ENCODE data around the gene STUB1. TPM values are rescaled to one million over a fixed set of nuclear protein-coding genes. Genes with fewer than 3 reads are reported as not detected.

The STUB1 gene
- total RNA-seq, 2 experiments from 2014 or later, result 70.9 to 74.9 TPM

DNA sequence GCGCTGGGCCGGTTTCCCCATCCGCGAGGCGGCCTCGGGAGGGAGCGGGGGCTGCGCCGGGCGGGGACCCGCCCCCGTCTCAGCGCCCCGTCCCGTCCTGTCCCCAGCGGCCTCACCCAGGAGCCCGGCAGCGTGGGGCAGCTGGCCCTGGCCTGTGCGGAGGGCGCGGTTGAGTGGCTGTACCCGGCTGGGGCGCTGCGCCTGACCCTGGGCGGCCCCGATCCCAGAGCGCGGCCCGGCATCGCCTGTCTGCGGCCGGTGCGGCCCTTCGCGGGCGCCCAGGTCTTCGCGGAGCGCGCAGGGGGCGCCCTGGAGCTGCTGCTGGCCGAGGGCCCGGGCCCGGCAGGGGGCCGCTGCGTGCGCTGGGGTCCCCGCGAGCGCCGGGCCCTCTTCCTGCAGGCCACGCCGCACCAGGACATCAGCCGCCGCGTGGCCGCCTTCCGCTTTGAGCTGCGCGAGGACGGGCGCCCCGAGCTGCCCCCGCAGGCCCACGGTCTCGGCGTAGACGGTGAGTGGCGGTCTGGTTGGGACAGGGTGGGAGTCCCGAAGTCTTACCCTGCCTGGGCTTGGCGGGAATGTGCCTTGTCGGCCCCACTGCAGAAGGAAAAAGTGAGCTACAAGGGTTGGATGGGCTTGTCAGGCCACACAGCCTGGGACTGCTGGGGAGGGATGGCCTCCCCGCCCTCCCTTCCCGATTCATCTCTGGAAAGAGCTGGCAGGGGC, 35.4 kb downstream of the STUB1 start:
- intact Hi-C loops (cut with micrococcal nuclease), result loop anchor here (1.0 kb wide), 1 partner anchor 25 kb away; the partner anchor contains the start of gene CIAO3
- DNase-seq, result no peak
- Mint-ChIP-seq H3K27me3 (peaks cover 10% of the 10 kb centered on the region), H3K4me1 (ENCODE audit: low read depth) (peaks cover 19% of the 10 kb centered on the region), H3K9me3 (no peaks in the 10 kb centered on the region), H3K4me3 (peak overlapping the region; percentile 57), H3K27ac (no peak overlapping the region), H3K36me3 (no peaks in the 10 kb centered on the region)
- ChIA-PET POLR2A (interaction anchor here (0.6 to 1.5 kb wide), 5 partner anchors 11 to 41 kb away, joined by 3 to 9 read pairs (median 6); partner anchors contain the start of genes CCDC78 and HAGHL), CTCF (interaction anchor here (0.8 to 5.2 kb wide), 10 partner anchors 9 to 71 kb away, joined by 3 to 120 read pairs (median 6); partner anchors contain the start of genes CHTF18, CIAO3, HAGHL and RPUSD1)

DNA sequence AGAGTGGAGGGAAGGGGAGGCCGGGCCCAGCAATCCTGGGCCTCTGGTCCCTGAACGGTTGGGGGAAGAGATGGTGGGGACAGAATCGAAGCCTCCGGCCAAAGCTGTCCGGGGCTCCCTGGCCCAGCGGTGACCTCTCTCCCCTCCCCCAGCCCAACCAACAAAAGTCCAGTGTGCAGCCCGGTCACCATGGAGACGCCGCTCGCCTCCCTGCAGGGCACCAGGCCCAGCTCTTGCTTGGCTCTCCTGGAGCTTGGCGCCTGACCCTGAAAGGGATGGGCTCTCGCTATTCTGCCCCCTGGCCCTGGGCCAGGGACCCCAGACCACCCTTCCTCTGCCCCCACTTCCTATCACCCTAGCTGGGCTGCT, 36.0 kb downstream of the STUB1 start:
- Mint-ChIP-seq H3K4me1 (ENCODE audit: low read depth) (peaks cover 19% of the 10 kb centered on the region), H3K27me3 (peaks cover 9% of the 10 kb centered on the region), H3K36me3 (no peaks in the 10 kb centered on the region), H3K9me3 (no peaks in the 10 kb centered on the region), H3K27ac (no peak overlapping the region), H3K4me3 (peak overlapping the region; percentile 37)
- no peak for DNase-seq
- ChIA-PET CTCF (interaction anchor here (0.8 to 5.2 kb wide), 9 partner anchors 9 to 70 kb away, joined by 3 to 120 read pairs (median 9); partner anchors contain the start of genes CHTF18, CIAO3, HAGHL and RPUSD1), POLR2A (interaction anchor here (1.2 to 1.5 kb wide), 4 partner anchors 10 to 21 kb away, joined by 3 to 9 read pairs (median 6); partner anchors contain the start of genes CCDC78 and HAGHL)
- intact Hi-C loops (cut with micrococcal nuclease), result loop anchor here (1.0 kb wide), 1 partner anchor 24 kb away; the partner anchor contains the start of gene CIAO3

DNA sequence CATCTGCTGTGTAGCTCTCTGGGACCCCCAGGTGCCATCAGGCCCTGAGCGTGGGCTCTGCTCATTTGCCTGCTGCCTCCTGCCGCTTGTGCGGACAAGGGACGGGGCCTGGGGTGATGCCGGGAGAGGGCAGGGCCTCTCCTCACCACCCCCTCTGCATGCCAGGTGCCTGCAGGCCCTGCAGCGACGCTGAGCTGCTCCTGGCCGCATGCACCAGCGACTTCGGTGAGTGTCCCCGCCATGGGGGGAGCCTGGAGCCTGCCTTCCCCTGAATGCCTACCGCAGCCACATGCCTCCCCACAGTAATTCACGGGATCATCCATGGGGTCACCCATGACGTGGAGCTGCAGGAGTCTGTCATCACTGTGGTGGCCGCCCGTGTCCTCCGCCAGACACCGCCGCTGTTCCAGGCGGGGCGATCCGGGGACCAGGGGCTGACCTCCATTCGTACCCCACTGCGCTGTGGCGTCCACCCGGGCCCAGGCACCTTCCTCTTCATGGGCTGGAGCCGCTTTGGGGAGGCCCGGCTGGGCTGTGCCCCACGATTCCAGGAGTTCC, 36.6 kb downstream of the STUB1 start:
- no peak for DNase-seq
- Mint-ChIP-seq H3K4me3 (peak overlapping the region; percentile 37), H3K36me3 (no peaks in the 10 kb centered on the region), H3K9me3 (no peaks in the 10 kb centered on the region), H3K27me3 (peaks cover 7% of the 10 kb centered on the region), H3K27ac (no peak overlapping the region), H3K4me1 (ENCODE audit: low read depth) (peaks cover 19% of the 10 kb centered on the region)
- ChIA-PET POLR2A (interaction anchor here (1.4 to 1.5 kb wide), 2 partner anchors 9 to 13 kb away, joined by 3 to 9 read pairs; partner anchors contain the start of genes CCDC78 and HAGHL), CTCF (interaction anchor here (0.9 to 5.2 kb wide), 6 partner anchors 11 to 70 kb away, joined by 3 to 120 read pairs (median 6); partner anchors contain the start of genes CHTF18, CIAO3, HAGHL and RPUSD1)
- intact Hi-C loops (cut with micrococcal nuclease), result loop anchor here (1.0 kb wide), 1 partner anchor 23 kb away; the partner anchor contains the start of gene CIAO3

DNA sequence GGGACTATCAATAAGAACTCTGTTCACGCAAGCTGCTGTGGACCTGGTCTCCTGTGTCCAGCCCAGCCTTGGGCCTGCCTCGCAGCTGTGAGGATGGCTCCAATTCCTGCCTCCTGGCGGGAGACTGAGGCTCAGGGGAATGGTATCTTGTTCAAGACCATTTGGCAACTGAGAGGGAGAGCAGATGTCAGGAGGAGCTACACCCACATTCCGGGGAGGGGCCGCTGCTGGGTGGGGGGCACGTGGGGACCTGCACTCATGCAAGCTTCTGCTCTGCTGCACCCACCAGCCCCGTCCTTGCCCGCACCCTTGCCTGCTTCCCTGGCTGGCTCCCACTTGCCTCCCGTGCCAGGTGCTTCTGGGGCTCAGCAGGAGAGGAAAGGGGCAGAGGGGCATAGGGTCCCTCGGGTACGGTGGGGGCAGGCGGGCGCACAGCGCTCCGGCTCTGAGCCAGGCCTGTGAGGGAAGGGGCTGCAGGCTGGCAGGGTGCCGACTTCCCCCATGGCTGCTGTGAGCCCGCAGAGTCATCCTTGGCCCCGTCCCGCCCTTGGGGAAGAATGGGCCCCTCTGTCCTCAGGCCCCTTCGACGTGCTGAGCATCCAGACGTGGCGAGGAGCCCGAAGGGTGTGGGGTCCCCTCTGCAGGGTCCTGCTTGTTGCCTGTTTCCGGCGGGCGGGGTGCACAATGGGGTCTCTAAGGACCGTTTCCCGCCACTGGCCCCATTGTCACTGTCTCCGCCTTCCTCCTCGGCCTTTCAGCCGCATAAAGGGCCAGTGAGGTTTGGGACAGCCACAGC, 37.4 kb downstream of the STUB1 start:
- ChIA-PET POLR2A (no interaction called here), CTCF (interaction anchor here (0.6 kb wide), 1 partner anchor 18 kb away, joined by 4 read pairs; no protein-coding TSS in a partner anchor)
- intact Hi-C loops (cut with micrococcal nuclease), result no loop called here
- no peaks in the 10 kb centered on the region for H3K36me3 Mint-ChIP-seq
- no peaks in the 10 kb centered on the region for H3K9me3 Mint-ChIP-seq
- H3K27me3 Mint-ChIP-seq, result peaks cover 7% of the 10 kb centered on the region
- H3K27ac Mint-ChIP-seq, result no peak overlapping the region
- no peak overlapping the region for H3K4me3 Mint-ChIP-seq
- no peak for DNase-seq
- H3K4me1 Mint-ChIP-seq (ENCODE audit: low read depth), result peaks cover 19% of the 10 kb centered on the region

DNA sequence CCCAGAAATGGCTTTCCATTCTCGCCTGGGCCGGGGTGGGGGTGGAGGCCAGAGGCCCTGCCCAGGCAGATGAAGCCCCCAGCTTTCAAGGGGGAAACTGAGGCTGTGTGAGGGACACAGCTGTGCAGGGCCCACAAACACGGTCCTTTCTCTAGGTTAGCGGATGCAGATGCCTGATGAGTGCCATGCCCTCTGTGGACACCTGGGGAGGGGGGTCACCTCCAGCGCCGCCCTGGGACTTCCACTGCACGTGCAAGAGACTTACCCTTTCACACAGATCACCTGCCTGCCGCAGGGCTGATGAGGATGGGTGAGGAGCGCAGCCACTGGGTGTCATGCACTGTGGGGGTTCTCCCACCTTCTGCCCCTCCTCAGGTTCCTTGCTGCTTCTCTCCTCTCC, 38.2 kb downstream of the STUB1 start:
- no peaks in the 10 kb centered on the region for H3K36me3 Mint-ChIP-seq
- H3K27ac Mint-ChIP-seq, result no peak overlapping the region
- ChIA-PET CTCF (interaction anchor here (1.2 kb wide), 1 partner anchor 11 kb away, joined by 4 read pairs; no protein-coding TSS in a partner anchor), POLR2A (no interaction called here)
- peaks cover 18% of the 10 kb centered on the region for H3K4me1 Mint-ChIP-seq (ENCODE audit: low read depth)
- peaks cover 5% of the 10 kb centered on the region for H3K27me3 Mint-ChIP-seq
- no peak for DNase-seq
- intact Hi-C loops (cut with micrococcal nuclease), result no loop called here
- no peaks in the 10 kb centered on the region for H3K9me3 Mint-ChIP-seq
- H3K4me3 Mint-ChIP-seq, result no peak overlapping the region

DNA sequence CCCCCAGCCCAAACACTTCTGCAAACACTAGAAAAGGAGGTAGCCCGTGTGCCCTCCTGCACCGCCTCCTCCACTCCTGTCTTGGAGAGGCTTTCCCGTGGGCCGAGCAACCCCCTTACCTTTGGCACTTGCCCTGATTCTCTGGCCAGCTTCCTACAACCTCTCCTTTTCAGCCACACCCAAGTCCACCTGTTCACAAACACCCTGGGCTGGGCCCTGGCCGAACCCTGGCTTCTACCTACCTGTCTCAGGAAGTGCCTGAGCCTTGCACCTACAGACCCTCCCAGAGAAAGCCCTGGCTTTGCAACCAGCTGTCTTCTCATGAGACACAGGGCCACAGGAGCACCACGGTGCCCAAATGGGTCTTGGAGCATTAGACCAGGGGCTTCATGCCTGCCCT, 38.7 kb downstream of the STUB1 start:
- ChIA-PET CTCF (interaction anchor here (1.2 to 2.9 kb wide), 4 partner anchors 11 to 66 kb away, joined by 4 to 33 read pairs (median 6); partner anchors contain the start of gene RHOT2), POLR2A (no interaction called here)
- peak overlapping the region; percentile 39 for H3K4me3 Mint-ChIP-seq
- H3K36me3 Mint-ChIP-seq, result no peaks in the 10 kb centered on the region
- no peak for DNase-seq
- H3K27ac Mint-ChIP-seq, result peak overlapping the region; percentile 65
- intact Hi-C loops (cut with micrococcal nuclease), result no loop called here
- H3K9me3 Mint-ChIP-seq, result no peaks in the 10 kb centered on the region
- H3K27me3 Mint-ChIP-seq, result peaks cover 5% of the 10 kb centered on the region
- peaks cover 18% of the 10 kb centered on the region for H3K4me1 Mint-ChIP-seq (ENCODE audit: low read depth)

DNA sequence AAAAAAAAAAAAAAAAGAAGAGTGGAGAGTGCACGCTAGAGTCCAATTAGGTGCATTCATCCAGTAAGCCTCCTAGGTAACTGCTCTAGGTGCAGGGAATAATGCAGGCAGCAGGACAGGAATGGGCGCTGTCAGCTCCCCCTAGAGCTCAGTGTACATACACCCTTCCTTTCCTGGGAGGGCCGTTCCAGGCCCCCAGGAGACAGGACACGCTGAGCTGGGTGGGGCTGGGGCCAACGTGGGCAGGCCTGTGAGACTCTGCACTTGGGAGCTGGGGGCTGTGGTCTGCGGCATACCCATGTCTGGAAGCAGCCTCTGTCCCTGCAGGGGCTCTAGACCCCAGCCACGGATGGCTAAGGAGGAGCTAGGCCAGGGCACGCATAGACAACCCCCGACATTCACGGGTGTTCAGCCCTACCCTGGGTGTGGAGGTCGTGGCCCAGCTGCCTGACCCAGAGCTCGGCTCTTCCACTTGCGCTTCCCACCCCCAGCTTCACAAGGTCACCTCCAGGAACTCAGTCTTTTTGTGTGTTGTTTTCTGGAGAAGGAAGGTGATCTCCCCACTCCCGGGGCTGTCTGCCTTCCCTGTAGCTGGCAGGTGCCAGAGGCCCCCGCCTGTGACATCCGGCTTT, 39.7 kb downstream of the STUB1 start:
- H3K27me3 Mint-ChIP-seq, result peaks cover 5% of the 10 kb centered on the region
- intact Hi-C loops (cut with micrococcal nuclease), result loop anchor here (2.0 kb wide), 1 partner anchor 17 kb away; no protein-coding TSS in a partner anchor
- H3K9me3 Mint-ChIP-seq, result no peaks in the 10 kb centered on the region
- peak overlapping the region; percentile 55 for H3K27ac Mint-ChIP-seq
- no peaks in the 10 kb centered on the region for H3K36me3 Mint-ChIP-seq
- H3K4me1 Mint-ChIP-seq (ENCODE audit: low read depth), result peaks cover 18% of the 10 kb centered on the region
- no peak for DNase-seq
- ChIA-PET POLR2A (interaction anchor here (1.0 to 2.6 kb wide), 4 partner anchors 16 to 68 kb away, joined by 3 to 14 read pairs (median 6); partner anchors contain the start of genes CHTF18, CIAO3 and RPUSD1), CTCF (interaction anchor here (0.6 to 3.0 kb wide), 11 partner anchors 8 to 68 kb away, joined by 3 to 33 read pairs (median 8); partner anchors contain the start of genes CHTF18, CIAO3, RHOT2 and RPUSD1)
- peak overlapping the region; percentile 72 for H3K4me3 Mint-ChIP-seq

DNA sequence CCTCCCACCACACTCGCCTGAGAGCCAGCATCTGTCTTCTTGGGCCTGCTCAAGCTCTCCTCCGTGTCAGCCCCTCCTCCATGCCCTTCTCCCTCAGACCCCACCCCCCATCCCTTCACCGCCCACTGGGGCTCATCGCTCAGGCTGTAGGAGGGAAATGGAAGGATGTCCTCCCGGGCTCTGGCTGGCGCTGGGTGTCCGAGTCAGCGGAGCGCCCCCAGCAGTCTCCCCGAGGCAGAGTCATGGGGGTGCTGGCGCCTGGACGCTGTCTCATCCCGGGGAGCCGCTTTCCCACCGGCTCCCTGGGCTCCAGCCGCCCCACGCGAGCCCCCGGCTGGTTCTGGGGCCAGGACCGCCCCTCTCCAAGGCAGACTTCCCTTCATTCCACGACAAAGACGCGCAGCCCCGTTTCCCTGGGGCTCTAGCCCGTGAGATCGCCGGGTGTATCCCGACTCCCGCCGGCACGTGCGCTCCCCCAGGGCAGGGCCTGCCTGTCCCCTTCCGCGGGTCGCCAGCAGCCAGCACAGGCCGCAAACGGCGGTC, 40.3 kb downstream of the STUB1 start:
- no peaks in the 10 kb centered on the region for H3K9me3 Mint-ChIP-seq
- peak; percentile 76 for DNase-seq
- intact Hi-C loops (cut with micrococcal nuclease), result loop anchor here (2.0 kb wide), 1 partner anchor 16 kb away; no protein-coding TSS in a partner anchor
- ChIA-PET CTCF (interaction anchor here (0.8 to 3.0 kb wide), 9 partner anchors 8 to 67 kb away, joined by 3 to 33 read pairs (median 15); partner anchors contain the start of genes CHTF18, CIAO3, RHOT2 and RPUSD1), POLR2A (interaction anchor here (0.8 to 2.6 kb wide), 7 partner anchors 15 to 68 kb away, joined by 3 to 14 read pairs (median 4); partner anchors contain the start of genes CHTF18, CIAO3 and RPUSD1)
- H3K27me3 Mint-ChIP-seq, result peaks cover 5% of the 10 kb centered on the region
- peak overlapping the region; percentile 55 for H3K27ac Mint-ChIP-seq
- peak overlapping the region; percentile 72 for H3K4me3 Mint-ChIP-seq
- H3K36me3 Mint-ChIP-seq, result no peaks in the 10 kb centered on the region
- peaks cover 18% of the 10 kb centered on the region for H3K4me1 Mint-ChIP-seq (ENCODE audit: low read depth)

DNA sequence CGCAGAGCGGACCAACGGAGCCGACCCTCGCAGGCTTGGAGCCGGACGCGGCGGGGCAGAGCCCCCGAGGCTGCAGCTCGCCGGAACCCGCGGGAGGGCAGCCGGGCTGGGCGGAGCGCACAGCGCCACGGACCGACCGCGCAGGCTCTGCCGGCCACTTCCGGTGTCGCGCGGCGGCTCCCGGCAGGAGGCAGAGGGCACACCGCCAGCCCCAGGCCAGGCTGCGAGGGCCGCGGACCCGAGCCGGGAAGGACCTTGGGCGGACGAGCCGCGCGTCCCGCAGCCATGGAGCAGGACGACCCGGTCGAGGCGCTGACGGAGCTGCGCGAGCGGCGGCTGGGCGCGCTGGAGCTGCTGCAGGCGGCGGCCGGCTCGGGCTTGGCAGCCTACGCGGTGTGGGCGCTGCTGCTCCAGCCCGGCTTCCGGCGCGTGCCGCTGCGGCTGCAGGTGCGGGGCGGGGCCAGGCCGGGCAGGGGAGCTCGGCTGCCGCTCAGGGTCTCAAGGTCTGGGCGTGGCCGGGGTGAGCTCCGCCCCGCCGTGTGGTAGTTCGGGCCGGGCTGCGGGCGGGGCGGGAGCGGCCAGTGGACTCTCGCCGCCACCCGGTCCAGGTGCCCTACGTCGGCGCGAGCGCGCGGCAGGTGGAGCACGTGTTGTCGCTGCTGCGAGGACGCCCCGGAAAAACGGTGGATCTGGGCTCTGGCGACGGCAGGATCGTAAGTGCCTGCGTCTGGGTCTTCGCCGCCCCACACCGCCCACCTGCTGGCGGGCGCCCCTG, 41.0 kb downstream of the STUB1 start, which contains the start of gene ANTKMT:
Gene ANTKMT (plus strand): TSS at position 157 of the 775 bp plus-strand sequence. CDS start 129 bp downstream, at position 286.
- intact Hi-C loops (cut with micrococcal nuclease), result loop anchor here (2.0 kb wide), 1 partner anchor 16 kb away; no protein-coding TSS in a partner anchor
- H3K27ac Mint-ChIP-seq, result peak within 1 kb of the TSS; percentile 55
- POLR2A ChIA-PET, result interaction anchor here (0.8 to 2.6 kb wide), 7 partner anchors 9 to 67 kb away, joined by 3 to 14 read pairs (median 3); partner anchors contain the start of genes CHTF18, CIAO3 and RPUSD1

More for the DNA sequence above, 41.0 kb downstream of the STUB1 start, which contains the start of gene ANTKMT:
- Mint-ChIP-seq H3K27me3 (peaks cover 4% of the 10 kb centered on the region), H3K9me3 (no peaks in the 10 kb centered on the region), H3K4me1 (ENCODE audit: low read depth) (peaks cover 17% of the 10 kb centered on the region), H3K4me3 (peak within 1 kb of the TSS; percentile 72), H3K36me3 (no peaks in the 10 kb centered on the region)
- DNase-seq, result peak; percentile 84
- CTCF ChIA-PET, result interaction anchor here (0.6 to 3.0 kb wide), 10 partner anchors 9 to 985 kb away, joined by 3 to 33 read pairs (median 12); partner anchors contain the start of genes CHTF18, CIAO3, MAPK8IP3 and RHOT2

Data from activated CD4-positive, alpha-beta memory T cell treated with anti-CD3 and anti-CD28 coated beads for 36 hours (primary cell).